Astrocyte (in vitro differentiated cells and primary cell): ENCODE measurements around the gene TOP2A.

Experiments used
- EZH2 ChIP-seq: IDR thresholded peaks from 2 replicates; pipeline ENCODE4 v1.6.1; 2012; ENCODE audit warnings: mild to moderate bottlenecking, low read length, inconsistent platforms; ENCODE audit not compliant: insufficient read depth
- TF ChIP-seq, protein P1 (sequence below): IDR thresholded peaks from 2 replicates; pipeline ENCODE4 v1.5.1; 2011; ENCODE audit warnings: low read depth, mild to moderate bottlenecking, inconsistent platforms, low read length, moderate library complexity; ENCODE audit not compliant: insufficient read depth

DNA sequence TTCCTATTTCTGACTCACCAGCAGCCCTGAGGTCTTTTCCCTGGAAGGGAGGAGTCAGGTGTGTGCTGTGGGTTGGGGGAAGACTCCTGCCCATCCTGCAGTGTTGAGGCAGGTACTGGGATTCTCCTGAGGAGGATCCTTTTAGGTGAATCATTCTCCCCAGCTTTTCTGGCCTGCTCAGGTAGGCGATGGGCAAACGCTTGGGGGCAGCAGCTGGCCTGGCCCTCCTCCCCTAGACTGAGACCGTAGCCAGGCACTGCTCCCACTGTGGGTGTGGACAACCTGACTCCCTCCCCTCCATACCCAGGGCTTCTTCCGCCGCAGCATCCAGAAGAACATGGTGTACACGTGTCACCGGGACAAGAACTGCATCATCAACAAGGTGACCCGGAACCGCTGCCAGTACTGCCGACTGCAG, 68.2 kb downstream of the TOP2A start:
- TF ChIP-seq, protein P1, sequence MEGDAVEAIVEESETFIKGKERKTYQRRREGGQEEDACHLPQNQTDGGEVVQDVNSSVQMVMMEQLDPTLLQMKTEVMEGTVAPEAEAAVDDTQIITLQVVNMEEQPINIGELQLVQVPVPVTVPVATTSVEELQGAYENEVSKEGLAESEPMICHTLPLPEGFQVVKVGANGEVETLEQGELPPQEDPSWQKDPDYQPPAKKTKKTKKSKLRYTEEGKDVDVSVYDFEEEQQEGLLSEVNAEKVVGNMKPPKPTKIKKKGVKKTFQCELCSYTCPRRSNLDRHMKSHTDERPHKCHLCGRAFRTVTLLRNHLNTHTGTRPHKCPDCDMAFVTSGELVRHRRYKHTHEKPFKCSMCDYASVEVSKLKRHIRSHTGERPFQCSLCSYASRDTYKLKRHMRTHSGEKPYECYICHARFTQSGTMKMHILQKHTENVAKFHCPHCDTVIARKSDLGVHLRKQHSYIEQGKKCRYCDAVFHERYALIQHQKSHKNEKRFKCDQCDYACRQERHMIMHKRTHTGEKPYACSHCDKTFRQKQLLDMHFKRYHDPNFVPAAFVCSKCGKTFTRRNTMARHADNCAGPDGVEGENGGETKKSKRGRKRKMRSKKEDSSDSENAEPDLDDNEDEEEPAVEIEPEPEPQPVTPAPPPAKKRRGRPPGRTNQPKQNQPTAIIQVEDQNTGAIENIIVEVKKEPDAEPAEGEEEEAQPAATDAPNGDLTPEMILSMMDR: no peak
- TF ChIP-seq EZH2: no peak
